Measurements from ENCODE around the gene TBKBP1.

Gene TBKBP1

GRCh38 chr17:47686664-47687327 is 7.2 kb upstream of the TBKBP1 start:
- H3K4me3 ChIP-seq (ENCODE audit: low read depth, low read length) = no peak overlapping the region
- TF ChIP-seq CTCF (IDR thresholded peaks at IDR 0.05; ENCODE audit: control insufficient read depth, extremely low read depth, insufficient read depth) = no peak
- DNase-seq (ENCODE audit: low read depth) = no peak

DNA sequence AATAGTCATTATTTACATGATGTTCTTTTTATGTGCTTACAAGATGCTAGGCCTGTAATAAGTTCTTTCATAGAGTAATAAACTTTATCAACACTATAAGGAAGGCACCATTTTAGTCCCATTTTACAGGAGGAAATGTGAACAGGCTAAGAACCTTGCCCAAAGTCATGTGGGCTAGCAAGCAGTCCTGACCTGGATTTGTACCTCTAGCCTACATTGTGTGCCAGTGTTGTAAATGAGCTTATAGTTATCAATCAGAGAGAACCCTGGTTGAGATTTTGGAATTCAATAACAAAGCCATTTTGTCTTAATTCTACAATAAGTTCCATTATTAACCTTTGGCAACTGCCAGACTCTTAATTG is 6.7 kb upstream of the TBKBP1 start:
- no peak overlapping the region for H3K4me3 ChIP-seq (ENCODE audit: low read depth, low read length)
- no peak for DNase-seq (ENCODE audit: low read depth)
- no peak for TF ChIP-seq CTCF (IDR thresholded peaks at IDR 0.05; ENCODE audit: control insufficient read depth, extremely low read depth, insufficient read depth)

DNA sequence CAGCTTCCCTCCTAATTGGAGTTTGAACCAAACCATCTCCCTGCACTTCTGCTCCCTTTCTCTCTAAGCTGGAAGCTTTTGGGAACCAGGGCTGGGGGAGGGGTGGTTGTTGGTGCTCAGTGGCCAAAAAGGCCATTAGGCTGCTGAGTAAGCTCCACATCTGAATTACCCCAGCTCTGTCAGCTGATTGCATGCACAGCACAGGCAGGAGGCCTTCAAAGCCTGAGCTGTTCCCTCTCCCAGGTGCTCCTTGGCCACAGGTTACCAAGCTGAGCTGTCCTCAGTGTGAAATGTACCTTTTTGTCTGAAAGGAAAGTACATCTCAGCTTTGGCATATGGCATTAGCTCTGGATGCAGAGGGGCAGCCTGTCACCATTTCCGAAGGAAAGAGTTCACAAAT is 6.2 kb upstream of the TBKBP1 start:
- TF ChIP-seq CTCF (IDR thresholded peaks at IDR 0.05; ENCODE audit: control insufficient read depth, extremely low read depth, insufficient read depth) = no peak
- no peak overlapping the region for H3K4me3 ChIP-seq (ENCODE audit: low read depth, low read length)
- DNase-seq (ENCODE audit: low read depth) = no peak

DNA sequence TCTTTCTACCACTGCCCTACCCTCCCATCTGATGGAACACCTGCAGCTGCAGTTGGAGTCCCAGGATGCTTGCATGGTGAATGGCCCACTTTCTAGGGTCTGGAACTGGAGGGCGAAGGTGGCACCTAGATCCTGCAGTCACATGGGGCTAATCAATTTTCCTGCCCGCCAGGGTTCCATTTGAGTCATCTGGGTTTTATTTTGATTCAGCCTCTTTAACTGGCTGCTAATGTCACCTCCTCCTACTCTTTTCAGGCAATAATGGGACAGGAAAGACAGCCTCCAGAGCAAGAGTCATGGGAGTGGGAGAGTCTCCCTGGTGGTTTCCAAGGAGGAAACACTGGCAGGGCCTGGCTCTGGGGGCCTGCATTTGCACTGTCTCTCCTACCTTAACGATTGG is 3.8 kb upstream of the TBKBP1 start:
- H3K4me3 ChIP-seq (ENCODE audit: low read depth, low read length) = no peak overlapping the region
- no peak for TF ChIP-seq CTCF (IDR thresholded peaks at IDR 0.05; ENCODE audit: control insufficient read depth, extremely low read depth, insufficient read depth)
- DNase-seq (ENCODE audit: low read depth) = no peak

DNA sequence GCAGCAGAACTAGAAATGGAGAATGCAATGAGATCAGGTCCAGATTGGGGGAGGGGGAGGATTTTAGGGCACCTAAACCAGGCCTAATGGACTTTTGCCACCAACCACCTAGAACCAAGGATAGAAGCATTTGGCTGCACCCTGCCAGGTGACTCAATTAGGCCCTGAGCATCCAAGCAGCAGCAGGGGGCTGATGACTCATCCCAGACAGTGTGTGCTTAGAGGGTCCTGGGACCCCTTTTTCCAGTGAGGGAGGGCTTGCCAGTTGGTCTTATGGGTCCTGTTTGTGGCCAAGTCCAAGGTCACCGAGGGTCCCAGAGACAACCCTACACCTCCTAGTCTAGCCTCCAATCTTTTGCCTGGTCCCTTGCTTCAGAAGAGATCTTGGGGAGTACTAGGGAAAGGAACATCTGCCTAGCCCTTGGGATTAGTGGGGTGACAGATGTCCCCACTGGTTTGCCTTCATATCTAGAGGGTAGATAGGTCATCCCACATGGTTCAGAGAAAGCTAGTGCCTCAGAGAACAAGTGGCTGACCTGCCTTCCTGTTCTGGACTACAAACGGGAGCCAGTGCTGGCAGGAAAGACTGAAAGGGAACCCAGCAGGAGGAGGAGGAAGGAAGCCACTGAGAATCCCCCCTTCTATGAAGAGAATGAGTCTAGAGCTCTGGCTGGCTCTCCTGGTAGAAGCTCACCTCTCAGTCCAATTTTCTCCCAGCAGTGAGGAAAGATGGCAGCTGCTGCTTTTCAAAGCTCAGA is 1.6 kb upstream of the TBKBP1 start:
- no peak for TF ChIP-seq CTCF (IDR thresholded peaks at IDR 0.05; ENCODE audit: control insufficient read depth, extremely low read depth, insufficient read depth)
- DNase-seq (ENCODE audit: low read depth) = no peak
- H3K4me3 ChIP-seq (ENCODE audit: low read depth, low read length) = no peak overlapping the region

GRCh38 chr17:47692895-47693730 is 848 bp upstream of the TBKBP1 start:
- H3K4me3 ChIP-seq (ENCODE audit: low read depth, low read length) = peak overlapping the region; percentile 74
- DNase-seq (ENCODE audit: low read depth) = no peak
- no peak for TF ChIP-seq CTCF (IDR thresholded peaks at IDR 0.05; ENCODE audit: control insufficient read depth, extremely low read depth, insufficient read depth)

All from LNCaP clone FGC (cell line).